NCI-H69 (cell line): ENCODE data around the gene CAPZB.

ENCODE experiments used
- DNase-seq: peaks from one replicate; lab custom pipeline; 2025; lab: John Stamatoyannopoulos, UW

CAPZB gene

GRCh38 chr1:19468397-19468956 is 16.9 kb downstream of the CAPZB start:
- peak; percentile 25 for DNase-seq

DNA sequence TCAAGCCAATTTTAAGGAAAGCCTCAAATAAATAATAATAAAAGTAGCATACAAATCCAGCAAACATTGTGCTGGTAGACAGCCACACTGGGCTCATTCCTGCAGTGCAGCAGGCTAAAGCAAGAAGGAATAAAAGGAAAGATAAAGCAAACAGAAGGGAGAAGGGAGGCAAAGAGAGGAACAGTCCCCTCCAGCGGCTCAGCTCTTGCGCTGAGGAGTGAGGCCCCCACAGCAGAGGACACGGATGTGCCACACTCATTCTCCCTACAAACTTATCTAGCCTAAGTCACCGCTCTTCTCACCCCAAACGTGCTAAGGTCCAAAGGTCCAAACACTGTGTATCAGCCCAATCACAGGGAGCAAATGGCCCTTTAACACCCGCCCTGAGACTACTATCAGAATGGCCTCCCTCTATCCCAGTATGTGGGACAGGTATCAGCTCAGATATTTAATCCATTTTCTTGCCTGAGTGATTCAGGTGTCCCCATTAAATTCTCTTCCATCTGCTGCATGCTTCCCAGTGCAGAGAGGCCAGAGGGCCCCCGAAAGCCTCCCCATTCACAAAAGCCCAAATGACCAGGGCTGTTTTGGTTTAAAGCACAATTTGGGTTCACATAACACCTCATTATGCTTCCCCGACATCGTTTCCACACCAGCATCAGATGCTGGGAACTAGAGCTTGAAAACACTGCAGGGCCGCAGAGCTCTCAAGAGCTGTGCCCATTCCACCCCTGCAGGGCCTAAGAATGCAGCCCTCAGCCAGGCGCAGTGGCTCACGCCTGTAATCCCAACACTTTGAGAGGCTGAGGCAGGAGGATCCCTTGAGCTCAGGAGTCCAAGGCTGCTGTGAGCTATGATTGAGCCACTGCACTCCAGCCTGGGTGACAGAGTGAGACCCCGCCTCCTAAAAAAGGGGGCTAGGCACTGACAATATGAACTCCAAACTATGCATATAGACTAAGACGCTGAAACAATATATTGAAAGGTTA is 17.8 kb downstream of the CAPZB start:
- no peak for DNase-seq

- no peak for DNase-seq
Measured at GRCh38 chr1:19466112-19466561, 19.2 kb downstream of the CAPZB start.

DNA sequence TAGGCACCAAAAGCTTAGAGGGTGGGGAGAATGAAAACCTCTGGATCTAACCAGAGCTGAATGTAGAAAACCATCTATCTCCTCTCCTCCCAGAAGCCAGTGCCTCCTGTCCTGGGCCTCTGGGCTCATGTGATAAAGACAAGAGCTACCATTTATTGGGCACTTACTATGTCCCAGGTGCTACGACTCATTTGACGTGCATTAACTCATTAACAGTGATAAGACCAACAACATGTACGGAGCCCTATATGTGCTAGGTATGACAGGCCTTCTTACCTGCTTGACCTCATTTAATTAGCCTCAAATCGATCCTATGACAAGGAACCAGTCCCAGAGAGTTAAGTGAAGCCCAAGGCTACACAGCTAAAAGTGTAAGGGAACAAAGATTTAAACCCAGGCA is 19.7 kb downstream of the CAPZB start:
- no peak for DNase-seq

DNA sequence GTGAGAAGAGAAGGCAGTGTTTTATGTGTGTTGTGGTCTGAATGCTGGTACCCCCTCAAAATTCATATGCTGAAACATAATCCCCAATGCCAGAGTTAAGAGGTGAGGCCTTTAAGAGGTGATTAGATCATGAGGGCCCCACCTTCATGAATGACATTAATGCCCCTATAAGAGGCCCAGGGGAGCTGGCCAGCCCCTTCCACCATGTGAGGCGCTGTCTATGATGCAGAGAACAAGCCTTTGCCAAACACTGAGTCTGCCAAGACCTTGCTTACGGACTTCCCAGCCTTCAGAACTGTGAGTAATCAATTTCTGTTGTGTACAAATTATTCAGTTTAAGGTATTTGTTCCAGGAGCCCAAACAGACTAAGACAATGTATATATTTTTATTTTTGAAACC is 20.2 kb downstream of the CAPZB start:
- DNase-seq = no peak

- DNase-seq = no peak
Measured at GRCh38 chr1:19464696-19465095, 20.6 kb downstream of the CAPZB start.

- no peak for DNase-seq
Measured at GRCh38 chr1:19463504-19463803, 21.9 kb downstream of the CAPZB start.

DNA sequence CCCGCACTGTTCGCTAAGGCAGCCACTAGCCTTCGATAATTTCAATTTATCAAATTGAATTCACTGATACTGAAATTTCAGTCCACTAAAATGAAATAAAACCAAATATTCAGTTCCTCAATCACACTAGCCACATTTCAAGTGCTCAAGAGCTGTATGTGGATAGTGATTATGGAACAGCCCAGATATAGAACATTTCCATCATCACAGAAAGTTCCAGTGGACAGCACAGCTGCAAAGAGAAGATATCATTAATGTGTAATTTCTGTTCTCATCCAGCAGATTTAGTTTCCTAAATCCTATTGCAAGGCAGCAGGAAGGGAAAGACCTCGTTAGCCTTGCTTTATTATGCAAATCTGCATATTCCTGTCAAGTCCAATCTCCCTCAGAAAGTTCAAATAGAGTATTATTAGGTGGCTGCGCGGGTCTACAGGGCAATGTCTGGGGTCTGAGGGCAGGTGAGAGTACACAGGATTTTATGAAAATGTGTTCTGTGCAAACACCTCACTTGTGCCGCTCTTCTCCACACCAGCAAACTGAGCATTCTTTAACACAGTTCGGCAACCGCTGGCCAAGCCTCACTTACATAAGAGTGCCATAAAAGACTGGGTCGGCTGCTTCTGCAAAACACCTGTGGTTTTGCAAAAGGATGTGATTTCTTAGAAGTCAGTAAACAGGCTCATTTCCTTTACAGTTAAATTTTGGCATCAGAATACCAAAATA is 22.4 kb downstream of the CAPZB start:
- no peak for DNase-seq

GRCh38 chr1:19461220-19461554 is 24.2 kb downstream of the CAPZB start:
- DNase-seq = no peak

DNA sequence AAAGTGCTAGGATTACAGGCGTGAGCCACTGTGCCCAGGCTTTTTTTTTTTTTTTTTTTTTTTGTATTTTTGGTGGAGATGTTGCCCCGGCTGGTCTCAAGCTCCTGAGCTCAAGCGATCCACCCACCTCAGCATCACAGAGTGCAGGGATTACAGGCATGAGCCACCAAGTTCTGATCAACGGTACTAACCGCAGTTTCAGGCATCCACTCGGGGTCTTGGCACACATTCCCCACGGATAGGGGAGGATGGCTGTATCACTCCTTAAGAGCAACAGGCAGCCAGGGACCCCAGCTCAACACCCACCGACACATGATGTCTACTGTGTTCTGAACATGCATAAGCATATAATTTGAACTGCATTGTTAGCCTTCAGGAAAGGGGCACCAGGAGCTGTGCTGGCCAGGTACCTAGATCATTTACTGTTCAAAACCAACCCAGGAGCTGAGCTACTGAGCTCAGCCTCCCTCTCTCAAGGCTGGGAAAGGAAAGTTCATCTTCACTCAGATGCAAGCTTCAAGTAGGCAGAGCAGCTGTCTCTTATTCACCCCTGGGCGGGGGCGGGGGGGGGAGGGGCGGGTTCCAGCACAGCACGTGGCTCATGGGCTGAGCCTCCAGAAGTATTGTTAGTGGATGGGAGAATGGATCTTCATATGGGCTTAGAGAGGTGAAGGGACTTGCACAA is 24.7 kb downstream of the CAPZB start:
- no peak for DNase-seq

- DNase-seq = no peak
Measured at GRCh38 chr1:19458815-19459417, 26.4 kb downstream of the CAPZB start.

- no peak for DNase-seq
Measured at GRCh38 chr1:19457607-19458006, 27.7 kb downstream of the CAPZB start.

GRCh38 chr1:19456968-19457441 is 28.3 kb downstream of the CAPZB start:
- peak; percentile 28 for DNase-seq

- DNase-seq = no peak
Measured at GRCh38 chr1:19455353-19455752, 30.0 kb downstream of the CAPZB start.

GRCh38 chr1:19454265-19455146 is 30.8 kb downstream of the CAPZB start:
- DNase-seq = no peak

- DNase-seq = peak; percentile 44
Measured at GRCh38 chr1:19453741-19454201, 31.6 kb downstream of the CAPZB start.

- DNase-seq = no peak
Measured at GRCh38 chr1:19452221-19452663, 33.1 kb downstream of the CAPZB start.

DNA sequence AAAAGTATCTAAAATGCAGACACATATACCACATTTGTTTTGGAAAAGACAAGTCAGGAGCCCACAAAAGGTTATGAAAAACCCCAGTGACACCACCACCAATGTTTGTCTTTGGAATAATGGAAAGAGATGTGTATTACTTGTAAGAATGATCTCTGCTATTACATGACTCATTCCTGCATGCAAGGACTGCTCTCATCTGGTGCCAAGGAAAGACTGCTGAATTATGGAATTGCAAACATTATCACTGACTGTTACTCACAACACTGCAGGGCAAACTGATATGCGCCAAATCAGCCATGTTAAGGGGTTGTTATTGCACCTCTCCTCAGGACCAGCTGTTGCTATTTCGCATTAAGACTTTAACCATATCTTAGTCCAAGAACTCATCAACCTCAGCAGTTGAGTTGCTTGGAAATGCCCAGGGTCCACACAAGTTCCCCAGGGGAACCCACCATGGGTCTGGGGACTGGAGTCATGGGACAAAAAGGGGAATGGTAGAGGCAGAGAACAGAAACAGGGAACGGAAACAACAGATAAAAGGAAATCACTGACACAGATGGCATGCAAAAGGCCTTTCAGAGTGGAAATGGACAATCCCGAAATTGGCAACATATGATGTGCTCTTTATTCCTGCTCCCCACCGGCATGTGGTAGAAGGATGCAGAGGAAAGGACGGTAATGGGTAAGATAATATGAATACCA is 34.4 kb downstream of the CAPZB start:
- peak; percentile 90 for DNase-seq

DNA sequence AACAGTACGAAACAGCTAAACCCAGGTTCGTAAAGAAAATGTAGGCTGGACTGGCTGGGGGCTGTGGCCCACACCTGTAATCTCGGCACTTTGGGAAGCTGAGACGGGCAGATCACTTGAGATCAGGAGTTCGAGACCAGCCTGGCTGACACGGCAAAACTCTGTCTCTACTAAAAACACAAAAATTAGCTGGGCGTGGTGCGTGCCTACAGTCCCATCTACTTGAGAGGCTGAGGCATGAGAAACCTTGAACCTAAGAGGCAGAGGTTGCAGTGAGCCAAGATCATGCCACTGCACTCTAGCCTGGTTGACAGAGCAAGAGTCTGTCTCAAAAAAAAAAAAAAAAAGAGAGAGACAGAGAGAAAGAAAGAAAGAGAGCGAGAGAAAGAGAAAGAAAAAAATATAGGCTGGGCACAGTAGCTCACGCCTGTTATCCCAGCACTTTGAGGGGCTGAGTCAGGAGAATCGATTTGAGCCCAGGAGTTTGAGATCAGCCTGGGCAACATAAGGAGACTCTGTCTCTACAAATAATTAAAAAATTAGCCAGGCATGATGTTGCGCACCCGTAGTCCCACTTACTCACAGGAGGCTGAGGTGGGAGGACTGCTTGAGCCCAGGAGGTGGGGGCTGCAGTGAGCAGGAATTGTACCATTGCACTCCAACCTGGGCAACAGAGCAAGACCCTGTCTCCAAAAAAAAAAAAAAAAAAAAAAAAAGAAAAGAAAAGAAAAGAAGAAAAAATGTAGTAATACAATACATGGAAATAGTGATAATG is 35.7 kb downstream of the CAPZB start:
- DNase-seq = no peak
